Nephron progenitor cell (in vitro differentiated cells): Measurements from ENCODE around the gene CSAD.

ENCODE experiments used
- DNase-seq: peaks from one replicate; pipeline ENCODE4 v3.0.0; 2021
- H3K27ac Mint-ChIP-seq: 2 replicates; pipeline ENCODE4 v1.8.0; 2021; ENCODE audit warnings: mild to moderate bottlenecking, moderate library complexity, mixed read lengths
- H3K27me3 Mint-ChIP-seq: 2 replicates; pipeline ENCODE4 v1.8.0; 2021; ENCODE audit warnings: mild to moderate bottlenecking, low read depth, mixed read lengths; ENCODE audit not compliant: poor library complexity
- H3K36me3 Mint-ChIP-seq: 2 replicates; pipeline ENCODE4 v1.8.0; 2021; ENCODE audit warnings: low read depth, mixed read lengths
- H3K4me1 Mint-ChIP-seq: 2 replicates; pipeline ENCODE4 v1.8.0; 2021; ENCODE audit warnings: mixed read lengths
- H3K4me3 Mint-ChIP-seq: 2 replicates; pipeline ENCODE4 v1.8.0; 2021; ENCODE audit warnings: mild to moderate bottlenecking, moderate library complexity, mixed read lengths
- H3K9me3 Mint-ChIP-seq: 2 replicates; pipeline ENCODE4 v1.8.0; 2021; ENCODE audit warnings: mild to moderate bottlenecking, moderate library complexity, mixed read lengths
- CTCF ChIP-seq: fragments of 200-600 bp; sonication (generic); IDR thresholded peaks from 2 replicates; pipeline ENCODE4 v1.5.0; 2021; ENCODE audit warnings: antibody characterized with exemption

Gene CSAD

GRCh38 chr12:53222806-53223261 lies 42.1 kb upstream of the CSAD start:
- no peak for TF ChIP-seq CTCF
- peaks cover 72% of the 10 kb centered on the region for H3K4me1 Mint-ChIP-seq
- no peaks in the 10 kb centered on the region for H3K36me3 Mint-ChIP-seq
- peak overlapping the region; percentile 74 for H3K4me3 Mint-ChIP-seq
- H3K27ac Mint-ChIP-seq: peak overlapping the region; percentile 97
- no peak for DNase-seq
- no peaks in the 10 kb centered on the region for H3K9me3 Mint-ChIP-seq
- H3K27me3 Mint-ChIP-seq: no peaks in the 10 kb centered on the region

GRCh38 chr12:53222170-53222721 lies 41.5 kb upstream of the CSAD start:
- peak overlapping the region; percentile 74 for H3K4me3 Mint-ChIP-seq
- H3K9me3 Mint-ChIP-seq: no peaks in the 10 kb centered on the region
- H3K4me1 Mint-ChIP-seq: peaks cover 77% of the 10 kb centered on the region
- peak overlapping the region; percentile 77 for H3K27ac Mint-ChIP-seq
- DNase-seq: no peak
- H3K36me3 Mint-ChIP-seq: no peaks in the 10 kb centered on the region
- TF ChIP-seq CTCF: no peak
- no peaks in the 10 kb centered on the region for H3K27me3 Mint-ChIP-seq

- Mint-ChIP-seq H3K36me3 (no peaks in the 10 kb centered on the region), H3K4me3 (peak overlapping the region; percentile 92), H3K27ac (peak overlapping the region; percentile 94), H3K4me1 (peaks cover 79% of the 10 kb centered on the region), H3K9me3 (no peaks in the 10 kb centered on the region), H3K27me3 (no peaks in the 10 kb centered on the region)
- DNase-seq: peak; percentile 86
- TF ChIP-seq CTCF: no peak
Measured at GRCh38 chr12:53221203-53222080, 40.7 kb upstream of the CSAD start.

- Mint-ChIP-seq H3K9me3 (no peaks in the 10 kb centered on the region), H3K27ac (peak overlapping the region; percentile 94), H3K4me1 (peaks cover 81% of the 10 kb centered on the region)
Measured at GRCh38 chr12:53220694-53221202, 40.0 kb upstream of the CSAD start.

GRCh38 chr12:53219956-53220693 lies 39.4 kb upstream of the CSAD start:
- Mint-ChIP-seq H3K4me1 (peaks cover 81% of the 10 kb centered on the region), H3K27me3 (no peaks in the 10 kb centered on the region), H3K9me3 (no peaks in the 10 kb centered on the region), H3K4me3 (peak overlapping the region; percentile 95), H3K27ac (peak overlapping the region; percentile 25), H3K36me3 (no peaks in the 10 kb centered on the region)
- peak; percentile 69 for DNase-seq
- TF ChIP-seq CTCF: no peak

More at GRCh38 chr12:53220694-53221202, 40.0 kb upstream of the CSAD start:
- H3K27me3 Mint-ChIP-seq: no peaks in the 10 kb centered on the region
- no peaks in the 10 kb centered on the region for H3K36me3 Mint-ChIP-seq
- DNase-seq: peak; percentile 94
- H3K4me3 Mint-ChIP-seq: peak overlapping the region; percentile 92
- TF ChIP-seq CTCF: no peak
